Astrocyte (in vitro differentiated cells and primary cell): ENCODE data around the gene MT1E.

Experiments
- EZH2 ChIP-seq: IDR thresholded peaks from 2 replicates; pipeline ENCODE4 v1.6.1; 2012; ENCODE audit warnings: mild to moderate bottlenecking, low read length, inconsistent platforms; ENCODE audit not compliant: insufficient read depth
- TF ChIP-seq, protein P1 (sequence below): IDR thresholded peaks from 2 replicates; pipeline ENCODE4 v1.5.1; 2011; ENCODE audit warnings: low read depth, mild to moderate bottlenecking, inconsistent platforms, low read length, moderate library complexity; ENCODE audit not compliant: insufficient read depth

- TF ChIP-seq, protein P1, sequence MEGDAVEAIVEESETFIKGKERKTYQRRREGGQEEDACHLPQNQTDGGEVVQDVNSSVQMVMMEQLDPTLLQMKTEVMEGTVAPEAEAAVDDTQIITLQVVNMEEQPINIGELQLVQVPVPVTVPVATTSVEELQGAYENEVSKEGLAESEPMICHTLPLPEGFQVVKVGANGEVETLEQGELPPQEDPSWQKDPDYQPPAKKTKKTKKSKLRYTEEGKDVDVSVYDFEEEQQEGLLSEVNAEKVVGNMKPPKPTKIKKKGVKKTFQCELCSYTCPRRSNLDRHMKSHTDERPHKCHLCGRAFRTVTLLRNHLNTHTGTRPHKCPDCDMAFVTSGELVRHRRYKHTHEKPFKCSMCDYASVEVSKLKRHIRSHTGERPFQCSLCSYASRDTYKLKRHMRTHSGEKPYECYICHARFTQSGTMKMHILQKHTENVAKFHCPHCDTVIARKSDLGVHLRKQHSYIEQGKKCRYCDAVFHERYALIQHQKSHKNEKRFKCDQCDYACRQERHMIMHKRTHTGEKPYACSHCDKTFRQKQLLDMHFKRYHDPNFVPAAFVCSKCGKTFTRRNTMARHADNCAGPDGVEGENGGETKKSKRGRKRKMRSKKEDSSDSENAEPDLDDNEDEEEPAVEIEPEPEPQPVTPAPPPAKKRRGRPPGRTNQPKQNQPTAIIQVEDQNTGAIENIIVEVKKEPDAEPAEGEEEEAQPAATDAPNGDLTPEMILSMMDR: no peak
- no peak for TF ChIP-seq EZH2
These were observed 4.6 kb downstream of the MT1E start for GRCh38 chr16:56630134-56630533.
